Measurements from ENCODE around the gene DYSF.
A peak's percentile ranks its signal among the peaks of the same experiment; 100 is the strongest.

DYSF gene

GRCh38 chr2:71503837-71504236 is 50.5 kb downstream of the DYSF start:
- DNase-seq, result no peak

- no peak for DNase-seq
These were observed 51.2 kb downstream of the DYSF start for GRCh38 chr2:71504611-71505010.

- no peak for DNase-seq
These were observed 51.9 kb downstream of the DYSF start for GRCh38 chr2:71505086-71505769.

- no peak for DNase-seq
These were observed 52.4 kb downstream of the DYSF start for GRCh38 chr2:71505770-71506140.

- DNase-seq, result no peak
These were observed 53.1 kb downstream of the DYSF start for GRCh38 chr2:71506222-71507153.

- no peak for DNase-seq
These were observed 54.1 kb downstream of the DYSF start for GRCh38 chr2:71507476-71507875.

- peak; percentile 53 for DNase-seq
These were observed 56.9 kb downstream of the DYSF start for GRCh38 chr2:71510196-71510807.

GRCh38 chr2:71510938-71511337 is 57.6 kb downstream of the DYSF start:
- no peak for DNase-seq

- no peak for DNase-seq
These were observed 58.4 kb downstream of the DYSF start for GRCh38 chr2:71511776-71512175.

- DNase-seq, result no peak
These were observed 59.0 kb downstream of the DYSF start for GRCh38 chr2:71512386-71512785.

- DNase-seq, result no peak
These were observed 59.7 kb downstream of the DYSF start for GRCh38 chr2:71513096-71513495.

- no peak for DNase-seq
These were observed 60.4 kb downstream of the DYSF start for GRCh38 chr2:71513721-71514120.

- no peak for DNase-seq
These were observed 63.0 kb downstream of the DYSF start for GRCh38 chr2:71516253-71516888.

- DNase-seq, result no peak
These were observed 64.5 kb downstream of the DYSF start for GRCh38 chr2:71517851-71518250.

- no peak for DNase-seq
These were observed 68.1 kb downstream of the DYSF start for GRCh38 chr2:71521436-71521950.

GRCh38 chr2:71524476-71524875 is 71.1 kb downstream of the DYSF start:
- no peak for DNase-seq

GRCh38 chr2:71526141-71526540 is 72.8 kb downstream of the DYSF start:
- no peak for DNase-seq

GRCh38 chr2:71526975-71527374 is 73.6 kb downstream of the DYSF start:
- DNase-seq, result no peak

- DNase-seq, result no peak
These were observed 74.8 kb downstream of the DYSF start for GRCh38 chr2:71528131-71528591.

GRCh38 chr2:71528749-71529148 is 75.4 kb downstream of the DYSF start:
- DNase-seq, result no peak

- DNase-seq, result no peak
These were observed 76.8 kb downstream of the DYSF start for GRCh38 chr2:71530211-71530610.

GRCh38 chr2:71530641-71531332 is 77.4 kb downstream of the DYSF start:
- DNase-seq, result peak; percentile 23
